Uterus (tissue), 2 donors: ENCODE measurements around the gene PACSIN2.

Experiments used
- POLR2A ChIP-seq, 2 donors: fragments of 450-650 bp; IDR thresholded peaks; one replicate each; pipeline ENCODE4 v1.6.1; 2016; ENCODE audit warnings: antibody characterized with exemption in 2 of 2, mild to moderate bottlenecking in 1 of 2, moderate library complexity in 1 of 2
- TF ChIP-seq, protein P1 (sequence below), 4 experiments: fragments of 200-600 bp in 2 of 4; fragments of 450-650 bp in 2 of 4; sonication (generic) in 2 of 4; IDR thresholded peaks; one replicate each; pipeline ENCODE4 v1.5.1; 2016 to 2019; ENCODE audit warnings: antibody characterized with exemption in 4 of 4, mild to moderate bottlenecking in 2 of 4, moderate library complexity in 1 of 4

DNA sequence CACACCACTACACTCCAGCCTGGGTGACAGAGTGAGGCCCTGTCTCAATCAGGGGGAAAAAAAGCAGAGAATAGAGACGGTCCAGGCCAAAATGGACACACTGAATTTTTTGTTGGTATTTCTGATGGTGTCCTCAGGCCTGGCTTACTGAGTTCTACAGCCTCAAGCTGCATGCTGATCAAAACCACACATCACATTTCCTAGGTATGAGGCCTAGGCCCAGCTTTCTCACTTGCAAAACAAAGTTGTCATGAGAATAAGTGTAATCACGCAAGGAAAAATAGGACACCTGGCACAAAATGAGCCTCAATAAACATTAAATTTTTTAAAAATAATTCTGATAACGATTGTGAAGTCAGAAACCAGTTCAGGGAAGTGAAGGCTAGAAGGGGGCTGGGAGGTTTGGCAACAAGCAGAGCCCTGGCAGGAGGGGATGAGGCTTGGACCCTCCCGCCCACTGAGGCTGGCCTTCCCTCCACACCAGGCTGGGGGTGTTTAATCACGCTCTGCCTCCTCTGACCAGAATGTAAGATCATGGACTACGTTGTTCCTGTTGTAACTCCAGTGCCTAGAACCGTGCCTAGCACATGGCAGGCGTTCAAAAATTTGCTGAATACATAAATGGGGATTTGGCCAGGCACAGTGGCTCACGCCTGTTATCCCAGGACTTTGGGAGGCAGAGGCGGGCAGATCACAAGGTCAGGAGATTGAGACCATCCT lies 18.1 kb downstream of the PACSIN2 start:
- TF ChIP-seq, protein P1, sequence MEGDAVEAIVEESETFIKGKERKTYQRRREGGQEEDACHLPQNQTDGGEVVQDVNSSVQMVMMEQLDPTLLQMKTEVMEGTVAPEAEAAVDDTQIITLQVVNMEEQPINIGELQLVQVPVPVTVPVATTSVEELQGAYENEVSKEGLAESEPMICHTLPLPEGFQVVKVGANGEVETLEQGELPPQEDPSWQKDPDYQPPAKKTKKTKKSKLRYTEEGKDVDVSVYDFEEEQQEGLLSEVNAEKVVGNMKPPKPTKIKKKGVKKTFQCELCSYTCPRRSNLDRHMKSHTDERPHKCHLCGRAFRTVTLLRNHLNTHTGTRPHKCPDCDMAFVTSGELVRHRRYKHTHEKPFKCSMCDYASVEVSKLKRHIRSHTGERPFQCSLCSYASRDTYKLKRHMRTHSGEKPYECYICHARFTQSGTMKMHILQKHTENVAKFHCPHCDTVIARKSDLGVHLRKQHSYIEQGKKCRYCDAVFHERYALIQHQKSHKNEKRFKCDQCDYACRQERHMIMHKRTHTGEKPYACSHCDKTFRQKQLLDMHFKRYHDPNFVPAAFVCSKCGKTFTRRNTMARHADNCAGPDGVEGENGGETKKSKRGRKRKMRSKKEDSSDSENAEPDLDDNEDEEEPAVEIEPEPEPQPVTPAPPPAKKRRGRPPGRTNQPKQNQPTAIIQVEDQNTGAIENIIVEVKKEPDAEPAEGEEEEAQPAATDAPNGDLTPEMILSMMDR (IDR thresholded peaks at IDR 0.05) = no peak
- TF ChIP-seq POLR2A (IDR thresholded peaks at IDR 0.05) = no peak
